ENCODE measurements around the gene CDYL.

Gene CDYL

DNA sequence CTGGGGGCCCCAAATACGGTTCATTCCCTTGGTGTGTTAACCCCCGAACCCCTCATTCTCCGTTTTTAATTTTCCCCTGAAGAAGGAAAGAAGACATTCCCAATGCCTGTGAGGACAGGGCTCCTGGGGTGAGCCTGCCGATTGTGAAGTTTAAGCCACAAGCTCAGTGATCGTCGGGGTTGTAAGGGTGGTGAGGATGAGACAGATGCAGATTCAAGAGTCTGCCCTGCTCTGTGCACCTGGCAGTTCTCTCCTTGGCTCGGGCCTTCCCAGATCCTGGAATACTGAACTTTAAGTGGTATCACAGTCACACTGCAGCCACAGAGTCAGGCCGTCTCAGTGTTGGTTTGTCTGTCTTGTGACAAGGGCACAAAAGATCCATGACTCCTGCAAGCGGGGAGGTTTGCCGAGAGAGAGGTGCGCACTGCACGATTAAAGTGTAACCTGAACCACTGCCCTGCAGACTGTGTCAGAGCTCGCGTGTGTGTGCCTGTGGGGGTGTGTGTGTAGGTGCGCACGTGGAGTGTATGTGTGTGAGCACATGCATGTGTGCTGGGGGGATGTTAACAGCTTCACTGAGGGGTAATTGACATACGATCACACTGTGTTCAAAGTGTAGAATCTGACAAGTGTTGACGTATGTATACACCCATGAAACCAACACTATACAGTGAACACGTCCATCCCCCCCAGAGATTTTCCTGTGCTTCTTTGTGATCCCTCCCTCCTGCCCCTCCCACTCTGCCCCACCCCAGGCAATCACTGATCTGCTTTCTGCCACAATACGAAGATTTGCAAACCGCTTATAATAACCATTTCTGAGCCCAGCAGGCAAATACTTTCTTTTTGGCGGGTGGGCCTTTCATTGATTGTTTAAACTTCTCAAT lies 188.7 kb downstream of the CDYL start:
- no peak for DNase-seq (ENCODE audit: low spot score)

DNA sequence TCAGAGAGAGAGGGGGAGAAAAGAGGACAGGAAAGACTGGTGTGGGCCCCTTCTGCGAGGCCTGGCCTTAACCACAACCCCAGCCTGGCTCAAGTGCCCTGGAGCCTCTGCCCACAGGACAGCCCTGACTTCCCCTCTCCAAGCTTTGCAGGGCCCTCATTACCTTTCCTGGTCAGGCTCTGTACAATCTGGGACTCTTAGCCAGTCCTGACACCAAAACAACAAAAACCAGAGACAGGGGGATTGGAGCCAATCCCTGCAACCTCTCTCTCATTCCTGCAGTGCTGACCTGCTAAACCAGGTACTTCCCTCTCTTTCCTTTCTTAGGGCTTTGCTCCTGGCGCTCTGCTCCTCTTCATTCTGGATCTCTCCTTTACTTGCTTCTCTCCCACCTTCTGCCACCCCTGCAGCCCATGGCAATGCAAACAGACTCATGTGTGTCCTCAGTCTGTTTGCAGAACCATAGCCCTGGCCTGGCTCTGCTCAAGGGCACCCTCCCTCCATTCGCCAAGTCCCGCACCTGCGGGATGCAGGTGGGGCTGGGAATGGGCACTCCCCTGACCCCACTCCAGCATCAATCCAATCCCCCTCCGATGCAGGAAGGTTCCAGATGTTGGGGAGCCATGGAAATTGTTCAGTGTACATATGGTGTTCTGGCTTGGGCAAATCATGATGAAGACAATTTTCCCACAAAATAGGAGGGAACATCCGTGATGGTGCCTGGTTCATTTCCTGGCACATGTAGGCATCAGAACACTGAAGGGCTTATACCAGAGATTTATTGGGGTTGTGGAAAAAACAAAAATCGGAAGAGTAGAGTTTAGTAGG lies 189.6 kb downstream of the CDYL start:
- no peak for DNase-seq (ENCODE audit: low spot score)

DNA sequence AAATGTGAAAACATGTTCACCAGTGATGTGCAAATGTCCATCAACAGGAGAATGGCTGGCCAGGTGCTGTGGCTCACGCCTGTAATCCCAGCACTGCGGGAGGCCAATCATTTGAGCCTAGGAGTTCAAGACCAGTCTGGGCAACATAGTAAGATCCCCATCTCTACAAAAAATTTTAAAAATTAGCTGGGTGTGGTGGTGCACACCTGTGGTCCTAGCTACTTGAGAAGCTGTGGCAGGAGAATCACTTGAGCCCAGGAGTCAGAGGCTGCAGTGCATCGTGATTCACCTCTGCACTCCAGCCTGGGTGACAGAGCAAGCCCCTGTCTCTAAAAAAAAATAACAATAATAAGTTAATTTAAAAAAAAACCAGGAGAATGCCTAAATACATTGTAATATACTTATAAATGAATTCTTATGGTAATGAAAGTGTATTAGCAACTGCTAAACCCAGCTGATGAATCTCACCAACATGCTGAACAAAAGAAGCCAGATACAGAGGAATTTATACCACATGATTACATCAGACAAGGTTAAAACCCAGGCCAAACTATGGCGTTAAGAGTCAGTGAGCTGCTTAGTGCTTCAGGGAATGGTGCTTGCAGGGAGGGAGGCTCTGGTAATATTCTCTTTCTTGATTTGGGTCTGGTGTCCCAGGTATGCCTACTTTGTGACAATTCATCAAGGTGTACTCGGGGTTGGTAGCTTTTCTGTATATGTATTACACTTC lies 191.3 kb downstream of the CDYL start:
- no peak for DNase-seq (ENCODE audit: low spot score)

DNA sequence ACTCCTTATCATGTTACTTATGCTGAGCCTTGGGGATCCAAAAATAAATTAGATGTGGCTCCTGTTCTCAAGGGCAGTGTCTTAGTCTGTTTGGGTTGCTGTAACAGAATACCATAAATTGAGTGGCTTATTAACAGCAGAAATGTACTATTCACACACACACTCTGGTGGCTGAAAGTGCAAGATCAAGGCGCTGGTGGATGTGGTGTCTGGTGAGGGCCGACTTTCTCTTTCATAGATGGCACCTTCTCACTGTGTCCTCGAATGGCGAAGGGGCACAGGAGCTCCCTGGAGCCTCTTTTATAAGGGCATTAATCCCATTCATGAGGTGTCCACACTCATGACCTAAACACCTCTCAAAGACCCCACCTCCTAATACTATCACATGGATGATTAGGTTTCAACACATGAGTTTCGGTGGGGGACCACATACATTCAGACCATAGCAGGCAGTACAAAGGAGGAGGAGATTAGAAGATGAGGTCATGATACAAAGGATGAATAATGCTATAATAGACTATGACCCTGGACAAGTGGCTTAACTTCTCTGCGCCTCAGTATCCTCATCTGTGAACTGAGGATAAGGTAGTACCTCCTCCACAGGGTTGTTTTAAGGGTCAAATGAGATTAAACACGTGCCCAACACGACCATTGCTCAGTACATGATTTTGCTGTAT lies 193.5 kb downstream of the CDYL start:
- DNase-seq (ENCODE audit: low spot score) = no peak

DNA sequence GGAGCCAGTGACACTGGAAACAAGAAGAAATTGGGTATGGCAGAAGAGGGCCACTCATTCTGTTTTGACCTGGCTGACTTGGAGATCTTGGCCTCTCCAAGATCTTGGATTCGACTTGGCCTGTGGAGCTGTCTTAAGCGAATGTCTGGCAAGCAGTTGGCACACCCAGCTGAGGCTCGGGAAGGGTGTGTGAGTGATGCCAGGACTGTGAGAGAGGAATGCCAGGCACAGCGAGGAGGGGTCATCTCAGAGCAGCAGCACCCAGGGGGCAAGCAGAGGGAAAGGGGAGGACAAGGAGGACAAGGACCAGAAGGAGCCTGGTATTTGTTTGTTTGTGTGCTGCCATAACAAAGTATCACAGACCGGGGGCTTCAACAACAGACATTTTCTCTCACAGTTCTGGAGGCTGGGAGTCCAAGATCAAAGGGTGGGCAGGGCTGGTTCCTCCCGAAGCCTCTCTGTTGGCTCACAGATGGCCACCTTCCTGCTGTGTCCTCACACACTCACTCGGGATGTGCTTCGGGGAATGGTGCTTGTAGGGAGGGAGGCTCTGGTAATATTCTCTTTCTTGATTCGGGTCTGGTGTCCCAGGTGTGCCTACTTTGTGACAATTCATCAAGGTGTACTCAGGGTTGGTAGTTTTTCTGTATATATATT lies 194.7 kb downstream of the CDYL start:
- no peak for DNase-seq (ENCODE audit: low spot score)

DNA sequence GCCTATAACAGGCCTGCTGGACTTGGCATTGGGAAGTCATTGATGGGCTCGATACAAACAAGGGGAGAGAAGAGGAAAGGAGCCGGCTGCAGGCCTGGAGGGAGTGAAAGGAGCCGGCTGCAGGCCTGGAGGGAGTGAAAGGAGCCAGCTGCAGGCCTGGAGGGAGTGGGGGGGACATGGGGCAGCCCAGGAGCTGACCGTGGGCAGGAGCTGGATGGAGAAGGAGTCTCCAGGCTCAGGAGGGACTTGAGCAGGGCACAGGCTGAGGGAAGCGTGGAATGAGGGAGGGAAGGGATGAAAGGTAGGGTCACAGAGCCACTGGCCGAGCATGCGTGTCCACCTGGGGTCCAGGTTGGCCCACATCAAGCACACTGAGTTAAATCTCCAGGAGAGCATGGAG lies 195.6 kb downstream of the CDYL start:
- no peak for DNase-seq (ENCODE audit: low spot score)

DNA sequence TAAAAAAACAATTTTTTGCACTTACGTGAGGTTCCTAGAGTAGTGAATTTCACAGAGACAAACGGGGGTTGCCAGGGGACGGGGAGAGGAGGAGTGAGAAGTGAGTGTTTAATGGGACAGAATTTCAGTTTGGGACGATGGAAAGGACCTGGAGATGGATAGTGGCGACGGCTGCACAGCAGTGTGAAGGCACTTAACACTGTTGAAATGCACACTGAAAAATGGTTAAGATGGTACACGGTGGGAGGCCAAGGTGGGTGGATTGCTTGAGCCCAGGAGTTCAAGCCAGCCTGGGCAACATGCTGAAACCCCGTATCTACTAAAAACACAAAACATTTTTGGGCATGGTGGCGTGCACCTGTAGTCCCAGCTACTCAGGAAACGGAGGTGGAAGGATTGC lies 196.2 kb downstream of the CDYL start:
- DNase-seq (ENCODE audit: low spot score) = no peak

DNA sequence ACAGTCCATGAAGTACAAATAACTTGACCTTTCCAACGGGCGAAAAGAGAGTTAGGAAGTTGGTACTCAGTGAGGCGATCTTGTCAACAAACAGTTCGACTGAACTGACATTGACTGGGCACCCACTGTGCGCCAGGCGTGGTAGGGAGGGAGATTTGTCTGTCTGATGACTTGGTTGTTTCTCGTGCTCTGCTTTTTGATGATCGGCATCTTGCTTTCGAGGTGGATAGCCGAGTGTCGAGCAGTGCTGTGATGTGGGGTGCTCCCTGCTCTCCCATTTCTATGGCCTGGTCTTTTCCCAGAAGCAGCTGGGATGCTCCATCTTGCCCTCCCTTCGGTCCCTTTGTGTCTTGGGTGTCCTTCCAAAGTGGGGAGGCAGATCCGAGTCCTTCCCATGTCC lies 197.2 kb downstream of the CDYL start:
- DNase-seq (ENCODE audit: low spot score) = no peak

DNA sequence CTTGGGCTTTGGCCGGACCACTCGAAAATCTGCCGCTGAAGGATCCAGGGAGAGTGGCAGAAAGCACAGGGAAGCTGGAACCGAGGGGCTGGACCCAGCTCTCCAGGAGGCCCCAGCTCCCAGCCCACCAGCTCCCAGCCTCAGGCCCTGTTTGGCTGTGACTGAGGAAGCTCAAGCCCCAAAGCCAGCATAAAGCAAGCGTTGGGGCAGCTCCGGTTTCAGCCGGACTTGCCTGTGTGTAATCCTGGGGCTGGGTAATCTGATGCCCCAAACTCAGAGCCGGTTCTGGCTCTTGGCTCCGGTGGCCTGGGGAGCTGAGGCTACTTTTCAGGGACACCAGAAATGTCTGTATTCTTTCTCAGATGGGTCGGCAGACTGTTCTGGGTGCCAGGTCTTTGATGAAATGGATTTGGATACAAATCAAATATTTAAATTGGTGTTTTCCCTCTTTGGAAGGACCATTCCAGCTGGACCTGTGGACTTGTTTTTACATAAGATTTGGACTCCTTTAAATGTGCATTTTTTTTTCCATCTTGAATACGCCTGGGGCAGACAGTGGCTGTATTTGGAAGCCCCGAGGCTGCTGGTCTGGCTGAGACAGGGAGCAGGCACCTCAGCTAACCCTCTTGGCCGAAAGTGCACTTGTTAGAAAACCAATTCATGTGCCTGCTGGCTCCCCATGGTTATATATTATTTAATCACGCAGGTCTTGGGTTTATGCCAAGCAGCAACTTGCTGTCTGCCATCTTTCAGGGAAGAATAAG lies 198.0 kb downstream of the CDYL start:
- no peak for DNase-seq (ENCODE audit: low spot score)

DNA sequence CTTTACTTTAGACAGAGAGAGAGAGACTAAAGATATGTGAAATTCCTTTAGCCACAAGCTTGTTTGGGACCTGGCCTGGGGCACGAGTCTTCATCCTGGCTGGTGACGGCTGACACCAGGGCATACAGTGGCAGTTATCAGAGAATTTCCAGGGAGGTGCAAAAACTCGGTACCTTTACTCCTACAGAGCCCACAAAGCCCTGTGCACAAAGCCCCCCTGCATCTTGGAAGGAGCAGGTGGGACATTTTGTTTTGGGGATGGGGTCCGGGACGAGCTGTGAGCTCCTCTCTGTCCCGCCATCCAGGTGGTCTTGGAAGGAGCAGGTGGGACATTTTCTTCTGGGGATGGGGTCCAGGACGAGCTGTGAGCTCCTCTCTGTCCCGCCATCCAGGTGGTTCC lies 198.8 kb downstream of the CDYL start:
- no peak for DNase-seq (ENCODE audit: low spot score)

DNA sequence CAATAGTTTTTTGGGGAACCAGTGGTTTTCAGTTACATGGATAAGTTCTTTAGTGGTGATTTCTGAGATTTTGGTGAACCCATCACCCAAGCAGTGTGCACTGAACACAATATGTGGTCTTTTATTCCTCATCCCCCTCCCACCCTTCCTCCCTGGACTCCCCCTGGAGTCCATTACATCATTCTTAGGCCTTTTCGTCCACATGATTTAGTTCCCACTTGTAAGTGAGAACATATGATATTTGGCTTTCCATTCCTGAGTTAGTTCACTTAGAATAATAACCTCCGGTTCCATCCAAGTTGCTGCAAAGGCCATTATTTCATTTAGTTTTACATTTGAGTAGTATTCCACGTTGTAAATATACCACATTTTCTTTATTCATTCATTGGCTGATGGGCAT lies 199.3 kb downstream of the CDYL start:
- DNase-seq (ENCODE audit: low spot score) = no peak

DNA sequence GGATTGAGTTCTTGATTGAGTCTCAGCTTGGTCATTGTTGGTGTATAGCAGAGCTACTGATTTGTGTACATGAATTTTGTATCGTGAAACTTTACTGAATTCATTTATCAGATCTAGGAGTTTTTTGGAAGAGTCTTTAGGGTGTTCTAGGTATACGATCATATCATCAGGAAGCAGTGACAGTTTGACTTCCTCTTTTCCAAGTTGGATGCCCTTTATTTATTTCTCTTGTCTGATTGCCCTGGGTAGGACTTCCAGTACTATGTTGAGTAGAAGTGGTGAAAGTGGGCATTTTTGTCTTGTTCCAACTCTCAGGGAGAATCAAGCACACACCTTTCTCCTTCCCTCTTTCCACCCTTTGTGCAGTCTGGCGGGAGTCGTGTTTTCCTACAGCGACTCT lies 201.3 kb downstream of the CDYL start:
- no peak for DNase-seq (ENCODE audit: low spot score)

DNA sequence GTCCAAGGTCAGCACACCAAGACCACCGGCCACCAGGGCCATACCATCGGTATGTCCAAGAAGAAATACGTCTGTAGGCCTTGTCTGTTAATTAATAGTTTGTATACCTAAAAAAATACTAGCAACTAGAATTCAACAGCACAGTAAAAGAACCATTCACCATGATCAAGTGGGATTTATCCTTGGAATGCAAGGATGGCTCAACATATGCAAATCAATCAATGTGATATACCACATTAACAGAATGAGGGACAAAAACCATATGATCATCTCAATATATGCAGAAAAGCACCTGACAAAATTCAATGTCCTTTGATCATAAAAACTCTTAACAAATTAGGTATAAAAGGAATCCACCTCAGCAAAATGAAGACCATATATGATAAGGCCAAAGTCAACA lies 203.2 kb downstream of the CDYL start:
- no peak for DNase-seq (ENCODE audit: low spot score)

DNA sequence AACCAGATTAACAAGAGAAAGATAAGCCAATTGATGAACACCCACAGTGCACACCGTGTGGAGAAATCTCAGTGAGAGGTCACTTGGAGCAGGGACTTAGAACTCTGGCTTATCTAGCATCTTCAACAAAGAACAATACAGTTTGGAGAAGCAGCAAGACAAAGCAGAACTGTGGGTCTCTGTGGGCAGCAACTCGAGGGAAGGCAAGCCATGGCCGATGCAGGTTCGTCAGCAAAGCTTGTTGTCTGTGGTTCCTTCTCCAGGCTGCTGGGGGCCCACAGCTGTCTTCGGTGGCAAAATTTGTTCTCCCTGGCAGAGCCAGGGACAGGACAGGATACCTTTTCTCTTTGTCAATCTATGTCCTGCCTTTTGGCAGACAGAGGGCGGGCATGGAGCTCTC lies 205.6 kb downstream of the CDYL start:
- DNase-seq (ENCODE audit: low spot score) = no peak

DNA sequence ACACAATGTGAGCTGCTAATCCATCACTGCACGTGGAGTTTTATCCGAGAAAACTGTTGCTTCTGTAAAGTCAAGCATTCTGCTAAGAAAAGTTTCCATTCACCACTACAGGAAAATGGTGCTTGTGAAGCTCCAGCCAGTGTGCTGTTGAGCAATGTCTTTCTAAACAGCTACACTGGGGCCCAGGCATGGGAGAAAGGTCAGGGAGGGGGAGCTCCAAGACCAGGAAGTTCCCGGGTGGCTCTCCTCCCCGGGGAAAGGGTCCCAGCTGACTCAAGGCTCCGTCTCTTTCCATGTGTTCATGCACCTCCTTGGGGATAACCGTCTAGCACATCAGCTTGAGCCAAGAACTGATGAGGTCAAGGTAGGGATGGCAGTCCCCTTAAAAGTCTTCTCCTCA lies 207.1 kb downstream of the CDYL start:
- no peak for DNase-seq (ENCODE audit: low spot score)

DNA sequence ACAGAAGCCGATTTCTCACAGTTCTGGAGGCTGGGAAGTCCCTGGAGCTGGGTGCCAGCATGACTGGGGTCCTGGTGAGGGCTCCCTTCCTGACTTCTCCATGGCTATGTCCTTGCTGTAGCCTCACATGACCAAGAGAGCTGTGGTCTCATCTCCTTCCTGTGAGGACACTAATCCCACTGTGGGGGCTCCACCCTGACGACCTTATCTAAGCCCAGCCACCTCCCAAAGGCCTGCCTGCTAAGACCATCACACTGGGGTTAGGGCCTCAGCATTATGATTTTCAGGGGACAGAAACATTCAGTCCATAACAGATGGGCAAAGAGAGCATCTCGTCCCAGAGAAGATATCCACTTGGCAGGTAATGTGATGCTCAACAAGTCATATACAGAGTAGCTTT lies 210.8 kb downstream of the CDYL start:
- no peak for DNase-seq (ENCODE audit: low spot score)

DNA sequence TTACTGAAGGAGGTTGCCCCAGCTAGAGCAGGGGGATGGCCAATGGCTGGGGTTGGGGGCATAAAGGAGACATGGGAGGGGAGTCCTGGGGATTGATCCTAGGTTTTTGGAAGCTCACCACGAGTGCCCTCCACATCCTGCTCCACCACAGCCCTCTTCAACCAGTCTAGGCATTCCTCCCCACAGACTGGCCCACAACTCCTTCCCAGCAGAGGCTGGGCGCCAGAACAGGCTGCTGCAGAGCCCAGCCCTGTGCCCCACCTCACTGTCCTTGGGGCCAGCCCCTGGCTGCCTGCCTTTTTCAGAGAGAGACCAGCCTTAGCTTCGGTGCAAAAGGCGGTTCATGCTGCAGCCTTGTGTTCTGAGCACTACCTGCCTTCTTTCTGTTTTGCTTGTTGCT lies 211.2 kb downstream of the CDYL start:
- DNase-seq (ENCODE audit: low spot score) = no peak

DNA sequence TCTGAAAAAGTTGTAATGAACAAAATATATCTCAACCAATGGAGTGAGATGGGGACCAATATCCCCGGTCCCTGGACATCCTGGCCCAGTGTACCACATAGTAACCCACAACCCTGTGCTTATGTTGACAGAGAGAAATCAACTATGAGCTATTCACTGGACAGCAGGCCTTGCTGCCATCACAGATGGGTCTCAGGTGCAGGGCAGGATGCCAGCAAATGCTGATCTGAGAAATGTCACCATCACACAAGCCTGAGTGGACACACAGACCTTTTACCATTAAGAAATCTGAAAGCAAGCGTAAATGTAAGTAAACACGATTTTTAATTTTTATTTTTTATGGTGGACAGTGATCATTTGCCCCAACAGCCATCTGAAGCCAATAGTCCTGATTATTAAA lies 218.5 kb downstream of the CDYL start:
- DNase-seq (ENCODE audit: low spot score) = no peak

DNA sequence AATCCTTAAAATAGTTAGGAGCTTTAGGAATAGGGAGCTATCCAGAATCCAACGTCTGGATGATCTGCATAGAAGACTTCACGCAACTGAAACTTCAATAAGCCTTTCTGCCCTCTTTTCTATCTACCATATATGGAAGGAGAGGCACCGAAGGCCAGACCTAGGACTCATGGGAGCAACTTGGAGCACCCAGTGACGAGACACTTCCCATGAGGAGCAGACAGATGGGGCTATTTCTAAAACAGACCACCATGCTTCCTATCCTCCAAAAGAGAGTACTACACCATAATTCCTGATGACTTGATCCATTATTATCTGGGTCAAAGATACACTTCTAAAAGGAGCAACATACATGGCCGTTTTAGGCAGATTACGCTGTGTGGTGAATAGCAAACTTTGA lies 221.7 kb downstream of the CDYL start:
- DNase-seq (ENCODE audit: low spot score) = no peak

DNA sequence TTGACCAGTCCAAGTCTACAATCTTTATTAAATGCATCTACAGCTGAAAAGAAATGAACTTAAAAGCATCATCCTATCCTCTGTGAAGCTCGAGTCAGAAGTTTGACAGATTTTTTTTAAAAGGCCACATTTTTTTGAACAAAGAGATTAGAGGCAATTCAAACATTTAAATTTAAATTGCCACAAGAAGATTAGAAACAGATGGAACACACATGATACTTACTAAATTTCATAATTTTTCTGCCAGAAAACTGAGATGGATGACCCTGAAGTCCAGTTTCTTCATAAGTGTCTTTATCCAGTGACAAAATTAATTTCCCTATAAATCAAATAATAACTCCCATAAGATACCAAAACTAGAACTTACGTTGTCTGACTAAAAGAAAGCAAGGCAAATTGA lies 223.4 kb downstream of the CDYL start:
- no peak for DNase-seq (ENCODE audit: low spot score)
